ENCODE results near the gene HCAR3. TPM values are rescaled to one million over a fixed set of nuclear protein-coding genes. Genes with fewer than 3 reads are reported as not detected.

HCAR3 gene
- total and polyA plus RNA-seq, 2 donors (not counting 1 experiment from before 2014, with no cell fraction given): 0.12 to 1.2 TPM

DNA sequence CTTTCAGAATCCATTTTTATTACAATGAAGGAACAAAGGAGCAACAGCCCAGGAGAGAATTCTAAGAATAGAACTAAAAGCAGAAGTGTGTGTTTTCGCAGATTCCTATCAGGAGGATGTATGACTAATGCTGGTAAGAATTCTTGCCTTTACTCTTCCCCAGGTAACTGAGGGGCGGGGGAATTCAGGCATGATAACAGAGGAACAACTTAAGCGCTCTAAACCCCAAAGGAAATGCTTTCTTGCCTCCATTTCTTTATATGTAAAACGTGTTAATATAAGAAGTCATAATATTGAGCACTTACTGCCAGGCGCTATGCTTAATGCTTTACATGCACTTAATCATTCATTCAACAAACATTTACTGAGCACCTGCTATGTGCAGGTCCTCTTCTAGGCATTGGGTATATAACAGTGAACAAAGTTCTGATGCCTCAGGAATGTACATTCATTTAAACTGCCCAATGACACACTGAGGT is 9.5 kb upstream of the HCAR3 start:
- WGBS (ENCODE audit: insufficient coverage): no CpG with 5 or more reads among the region's 5 CpGs
- CTCF ChIA-PET: interaction anchor here (0.6 to 3.3 kb wide), 2 partner anchors 88 to 544 kb away, joined by 3 to 9 read pairs; no protein-coding TSS in a partner anchor
- H3K27ac Mint-ChIP-seq: peak overlapping the region; percentile 69
- ATAC-seq (ENCODE audit: low read depth): peak; percentile 42
- peaks cover 29% of the 10 kb centered on the region for H3K4me1 Mint-ChIP-seq
- no peak for TF ChIP-seq EZH2 (IDR thresholded peaks at IDR 0.05; ENCODE audit: borderline replicate concordance, insufficient read depth, low read depth, low read length, poor library complexity, severe bottlenecking)
- TF ChIP-seq, protein P1, sequence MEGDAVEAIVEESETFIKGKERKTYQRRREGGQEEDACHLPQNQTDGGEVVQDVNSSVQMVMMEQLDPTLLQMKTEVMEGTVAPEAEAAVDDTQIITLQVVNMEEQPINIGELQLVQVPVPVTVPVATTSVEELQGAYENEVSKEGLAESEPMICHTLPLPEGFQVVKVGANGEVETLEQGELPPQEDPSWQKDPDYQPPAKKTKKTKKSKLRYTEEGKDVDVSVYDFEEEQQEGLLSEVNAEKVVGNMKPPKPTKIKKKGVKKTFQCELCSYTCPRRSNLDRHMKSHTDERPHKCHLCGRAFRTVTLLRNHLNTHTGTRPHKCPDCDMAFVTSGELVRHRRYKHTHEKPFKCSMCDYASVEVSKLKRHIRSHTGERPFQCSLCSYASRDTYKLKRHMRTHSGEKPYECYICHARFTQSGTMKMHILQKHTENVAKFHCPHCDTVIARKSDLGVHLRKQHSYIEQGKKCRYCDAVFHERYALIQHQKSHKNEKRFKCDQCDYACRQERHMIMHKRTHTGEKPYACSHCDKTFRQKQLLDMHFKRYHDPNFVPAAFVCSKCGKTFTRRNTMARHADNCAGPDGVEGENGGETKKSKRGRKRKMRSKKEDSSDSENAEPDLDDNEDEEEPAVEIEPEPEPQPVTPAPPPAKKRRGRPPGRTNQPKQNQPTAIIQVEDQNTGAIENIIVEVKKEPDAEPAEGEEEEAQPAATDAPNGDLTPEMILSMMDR (IDR thresholded peaks at IDR 0.05): no peak
- H3K4me1 ChIP-seq (ENCODE audit: control insufficient read depth in 2 of 2, insufficient read depth in 2 of 2, low read length in 2 of 2): peaks cover 15 to 24% of the 10 kb centered on the region in 2 donors
- intact Hi-C loops (cut with micrococcal nuclease): no loop called here
- DNase-seq: no peak
- peaks cover 0 to 3% (median 0%) of the 10 kb centered on the region in 3 donors for H3K9me3 ChIP-seq (ENCODE audit: control extremely low read depth in 1 of 3, control insufficient read depth in 2 of 3, insufficient read depth in 1 of 3, low read length in 2 of 3)
- H2AFZ ChIP-seq (ENCODE audit: insufficient read depth, low read depth, low read length, poor library complexity, severe bottlenecking): no peak overlapping the region
- H3K79me2 ChIP-seq (ENCODE audit: control insufficient read depth, insufficient read depth, low read length): no peaks in the 10 kb centered on the region
- no peaks in the 10 kb centered on the region for H3K36me3 ChIP-seq (replicated peaks in 1 of 2; ENCODE audit: control extremely low read depth in 1 of 2, control insufficient read depth in 1 of 2, extremely low read depth in 1 of 2, insufficient read depth in 2 of 2, low read length in 1 of 2)
- H3K4me3 ChIP-seq (ENCODE audit: control extremely low read depth in 1 of 5, extremely low read depth in 1 of 5, insufficient read depth in 1 of 5, low read depth in 2 of 5, low read length in 4 of 5): no peak overlapping the region
- no peak overlapping the region for H3K27ac ChIP-seq (ENCODE audit: low read length in 2 of 2)
- H3K9ac ChIP-seq (ENCODE audit: low read length): peak overlapping the region; percentile 22
- H3K4me2 ChIP-seq (replicated peaks; ENCODE audit: low read depth, low read length, poor library complexity, severe bottlenecking): peak overlapping the region; percentile 29
- H3K27me3 ChIP-seq (replicated peaks in 1 of 4; ENCODE audit: control extremely low read depth in 1 of 4, control insufficient read depth in 3 of 4, insufficient read depth in 4 of 4, low read length in 3 of 4): no peaks in the 10 kb centered on the region
- POLR2A ChIA-PET: no interaction called here
- no peaks in the 10 kb centered on the region for H4K20me1 ChIP-seq (ENCODE audit: control insufficient read depth, insufficient read depth, low read length, poor library complexity, severe bottlenecking)
- no peaks in the 10 kb centered on the region for H3K9me3 Mint-ChIP-seq (ENCODE audit: insufficient read depth)
- H3K4me3 Mint-ChIP-seq: peak overlapping the region; percentile 58
- H3K27me3 Mint-ChIP-seq: peaks cover 3% of the 10 kb centered on the region

DNA sequence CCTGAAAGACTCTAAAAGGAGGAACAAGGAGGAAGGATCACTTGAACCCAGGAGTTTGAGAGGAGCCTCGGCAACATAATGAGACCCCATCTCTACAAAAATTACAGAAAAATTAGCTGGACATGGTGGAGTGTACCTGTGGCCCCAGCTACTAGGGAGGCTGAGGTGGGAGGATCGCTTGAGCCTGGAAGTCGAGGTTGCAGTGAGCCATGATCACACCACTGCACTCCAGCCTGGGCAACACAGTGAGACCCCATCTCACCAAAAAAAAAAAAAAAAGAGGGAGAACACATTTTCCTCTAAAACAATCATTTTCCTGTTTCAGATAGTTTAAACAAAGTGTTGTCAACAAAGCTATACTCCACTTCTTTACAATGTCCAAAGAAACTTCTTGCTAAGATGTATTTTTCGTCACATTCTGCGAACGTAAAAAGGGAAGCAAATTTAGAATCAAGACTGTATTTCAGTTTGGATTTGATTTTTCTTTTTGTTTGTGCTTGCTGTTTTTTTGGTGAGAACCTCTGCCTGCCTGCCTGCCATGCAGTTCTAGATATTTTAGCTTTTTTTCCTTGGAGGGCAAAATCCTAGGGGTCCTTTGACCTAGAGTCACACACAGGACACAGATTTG is 9.0 kb upstream of the HCAR3 start:
- intact Hi-C loops (cut with micrococcal nuclease): no loop called here
- Mint-ChIP-seq H3K4me1 (peaks cover 30% of the 10 kb centered on the region), H3K27ac (peak overlapping the region; percentile 70), H3K27me3 (peaks cover 5% of the 10 kb centered on the region), H3K9me3 (ENCODE audit: insufficient read depth) (no peaks in the 10 kb centered on the region), H3K4me3 (peak overlapping the region; percentile 58)
- H3K9ac ChIP-seq (ENCODE audit: low read length): peak overlapping the region; percentile 22
- H3K4me3 ChIP-seq (ENCODE audit: control extremely low read depth in 1 of 5, extremely low read depth in 1 of 5, insufficient read depth in 1 of 5, low read depth in 2 of 5, low read length in 4 of 5): no peak overlapping the region
- H4K20me1 ChIP-seq (ENCODE audit: control insufficient read depth, insufficient read depth, low read length, poor library complexity, severe bottlenecking): no peaks in the 10 kb centered on the region
- peaks cover 15 to 26% of the 10 kb centered on the region in 2 donors for H3K4me1 ChIP-seq (ENCODE audit: control insufficient read depth in 2 of 2, insufficient read depth in 2 of 2, low read length in 2 of 2)
- no peaks in the 10 kb centered on the region for H3K27me3 ChIP-seq (replicated peaks in 1 of 4; ENCODE audit: control extremely low read depth in 1 of 4, control insufficient read depth in 3 of 4, insufficient read depth in 4 of 4, low read length in 3 of 4)
- no peak overlapping the region for H2AFZ ChIP-seq (ENCODE audit: insufficient read depth, low read depth, low read length, poor library complexity, severe bottlenecking)
- TF ChIP-seq, protein P1 (IDR thresholded peaks at IDR 0.05): no peak
- TF ChIP-seq EZH2 (IDR thresholded peaks at IDR 0.05; ENCODE audit: borderline replicate concordance, insufficient read depth, low read depth, low read length, poor library complexity, severe bottlenecking): no peak
- CTCF ChIA-PET: interaction anchor here (0.6 to 3.3 kb wide), 2 partner anchors 88 to 545 kb away, joined by 3 to 9 read pairs; no protein-coding TSS in a partner anchor
- WGBS (ENCODE audit: insufficient coverage): no CpG with 5 or more reads among the region's 6 CpGs
- H3K27ac ChIP-seq (ENCODE audit: low read length in 2 of 2): no peak overlapping the region
- no peaks in the 10 kb centered on the region for H3K36me3 ChIP-seq (replicated peaks in 1 of 2; ENCODE audit: control extremely low read depth in 1 of 2, control insufficient read depth in 1 of 2, extremely low read depth in 1 of 2, insufficient read depth in 2 of 2, low read length in 1 of 2)
- POLR2A ChIA-PET: no interaction called here
- H3K4me2 ChIP-seq (replicated peaks; ENCODE audit: low read depth, low read length, poor library complexity, severe bottlenecking): peak overlapping the region; percentile 29
- no peak for ATAC-seq (ENCODE audit: low read depth)
- H3K9me3 ChIP-seq (ENCODE audit: control extremely low read depth in 1 of 3, control insufficient read depth in 2 of 3, insufficient read depth in 1 of 3, low read length in 2 of 3): peaks cover 0 to 3% (median 0%) of the 10 kb centered on the region in 3 donors
- H3K79me2 ChIP-seq (ENCODE audit: control insufficient read depth, insufficient read depth, low read length): no peaks in the 10 kb centered on the region
- DNase-seq: no peak

Data from B cell (primary cell).